ENCODE data around the gene PERM1. TPM values are rescaled to one million over a fixed set of nuclear protein-coding genes. Genes with fewer than 3 reads are reported as not detected.
"Not testable (repeated sequence)": the region's sequence is repeated elsewhere in the genome, so short reads cannot be mapped to it uniquely, and the experiment has no call there.

Gene PERM1
- total and polyA plus RNA-seq, 4 donors, result under 0.01 to 0.06 TPM; not detected in 2

- peaks cover 0 to 1% (median 0%) of the 10 kb centered on the region in 4 donors for H3K36me3 ChIP-seq (ENCODE audit: control insufficient read depth in 4 of 4, insufficient read depth in 3 of 4, low read depth in 1 of 4, low read length in 3 of 4)
Measured at GRCh38 chr1:997713-997992, 15.8 kb upstream of the PERM1 start.

GRCh38 chr1:996851-997712 lies 15.2 kb upstream of the PERM1 start:
- H3K27me3 ChIP-seq (ENCODE audit: control insufficient read depth in 4 of 4, insufficient read depth in 4 of 4, low read length in 3 of 4), result peaks cover 0 to 11% (median 1%) of the 10 kb centered on the region in 4 donors
- H3K36me3 ChIP-seq (ENCODE audit: control insufficient read depth in 4 of 4, insufficient read depth in 3 of 4, low read depth in 1 of 4, low read length in 3 of 4), result peaks cover 0 to 1% (median 0%) of the 10 kb centered on the region in 4 donors
- no peak for DNase-seq (ENCODE audit: low spot score)

More at GRCh38 chr1:997713-997992, 15.8 kb upstream of the PERM1 start:
- no peak for TF ChIP-seq ATF3 (IDR thresholded peaks at IDR 0.05)
- no peak for TF ChIP-seq RXRA (IDR thresholded peaks at IDR 0.05)
- Histone ChIP-seq H3K9me3 (ENCODE audit: control insufficient read depth in 4 of 4, low read length in 3 of 4) (peaks cover 0 to under 1% (median 0%) of the 10 kb centered on the region in 4 donors), H3K27me3 (ENCODE audit: control insufficient read depth in 4 of 4, insufficient read depth in 4 of 4, low read length in 3 of 4) (peaks cover 0 to 11% (median 1%) of the 10 kb centered on the region in 4 donors), H3K4me3 (ENCODE audit: low read depth in 1 of 3, low read length in 3 of 3) (no peak overlapping the region), H3K4me1 (ENCODE audit: control insufficient read depth in 4 of 4, insufficient read depth in 4 of 4, low read length in 3 of 4) (peaks cover 0 to 38% (median 23%) of the 10 kb centered on the region in 4 donors), H3K9ac (ENCODE audit: low read depth in 1 of 2, low read length in 2 of 2) (no peak overlapping the region), H3K27ac (ENCODE audit: low read depth in 1 of 2, low read length in 2 of 2) (no peak overlapping the region)
- 57% methylated on average over 3 of the region's 3 CpGs for WGBS
- DNase-seq (ENCODE audit: low spot score), result no peak

GRCh38 chr1:995665-996633 lies 14.1 kb upstream of the PERM1 start:
- H3K9ac ChIP-seq (ENCODE audit: low read depth in 1 of 2, low read length in 2 of 2), result no peak overlapping the region
- no peak for DNase-seq (ENCODE audit: low spot score)
- H3K36me3 ChIP-seq (ENCODE audit: control insufficient read depth in 4 of 4, insufficient read depth in 3 of 4, low read depth in 1 of 4, low read length in 3 of 4), result peaks cover 0 to 1% (median 0%) of the 10 kb centered on the region in 4 donors
- H3K4me1 ChIP-seq (ENCODE audit: control insufficient read depth in 4 of 4, insufficient read depth in 4 of 4, low read length in 3 of 4), result peaks cover 0 to 34% (median 19%) of the 10 kb centered on the region in 4 donors
- H3K27me3 ChIP-seq (ENCODE audit: control insufficient read depth in 4 of 4, insufficient read depth in 4 of 4, low read length in 3 of 4), result peaks cover 0 to 11% (median 1%) of the 10 kb centered on the region in 4 donors
- WGBS, result 31% methylated on average over 30 of the region's 30 CpGs
- H3K27ac ChIP-seq (ENCODE audit: low read depth in 1 of 2, low read length in 2 of 2), result no peak overlapping the region
- no peak for TF ChIP-seq MAX (IDR thresholded peaks at IDR 0.05)
- TF ChIP-seq REST (IDR thresholded peaks at IDR 0.05), result no peak
- TF ChIP-seq TAF1 (conservative IDR thresholded peaks at IDR 0.05), result no peak
- no peak for TF ChIP-seq CTCF (IDR thresholded peaks at IDR 0.05; ENCODE audit: low read depth, low read length, missing input control)
- no peak for TF ChIP-seq RXRA (IDR thresholded peaks at IDR 0.05)
- H3K4me3 ChIP-seq (ENCODE audit: low read depth in 1 of 3, low read length in 3 of 3), result no peak overlapping the region
- peaks cover 0 to 6% (median 4%) of the 10 kb centered on the region in 4 donors for H3K9me3 ChIP-seq (ENCODE audit: control insufficient read depth in 4 of 4, low read length in 3 of 4)

More at GRCh38 chr1:996851-997712, 15.2 kb upstream of the PERM1 start:
- TF ChIP-seq JUND (IDR thresholded peaks at IDR 0.05) (no peak), GABPA (IDR thresholded peaks at IDR 0.05 in 1 of 2, conservative IDR thresholded peaks at IDR 0.05 in 1 of 2) (no peak)
- Histone ChIP-seq H3K27ac (ENCODE audit: low read depth in 1 of 2, low read length in 2 of 2) (no peak overlapping the region), H3K4me1 (ENCODE audit: control insufficient read depth in 4 of 4, insufficient read depth in 4 of 4, low read length in 3 of 4) (peaks cover 0 to 38% (median 23%) of the 10 kb centered on the region in 4 donors), H3K9ac (ENCODE audit: low read depth in 1 of 2, low read length in 2 of 2) (no peak overlapping the region), H3K4me3 (ENCODE audit: low read depth in 1 of 3, low read length in 3 of 3) (no peak overlapping the region), H3K9me3 (ENCODE audit: control insufficient read depth in 4 of 4, low read length in 3 of 4) (peaks cover 0 to 2% (median under 1%) of the 10 kb centered on the region in 4 donors)
- WGBS, result 54% methylated on average over 24 of the region's 24 CpGs

- H3K4me3 ChIP-seq (ENCODE audit: low read depth in 1 of 3, low read length in 3 of 3); H3K36me3 ChIP-seq (ENCODE audit: control insufficient read depth in 4 of 4, insufficient read depth in 3 of 4, low read depth in 1 of 4, low read length in 3 of 4); H3K27me3 ChIP-seq (ENCODE audit: control insufficient read depth in 4 of 4, insufficient read depth in 4 of 4, low read length in 3 of 4); H3K27ac ChIP-seq (ENCODE audit: low read depth in 1 of 2, low read length in 2 of 2); DNase-seq (ENCODE audit: low spot score); H3K9me3 ChIP-seq (ENCODE audit: control insufficient read depth in 4 of 4, low read length in 3 of 4); H3K9ac ChIP-seq (ENCODE audit: low read depth in 1 of 2, low read length in 2 of 2): not testable (repeated sequence)
- WGBS, result 90% methylated on average over 6 of the region's 6 CpGs
- peaks cover 0 to 22% (median 8%) of the 10 kb centered on the region in 4 donors for H3K4me1 ChIP-seq (ENCODE audit: control insufficient read depth in 4 of 4, insufficient read depth in 4 of 4, low read length in 3 of 4)
Measured at GRCh38 chr1:994546-994945, 12.7 kb upstream of the PERM1 start.

Data from liver (tissue), 9 donors.